Upper lobe of left lung (tissue), 6 donors: ENCODE data around the gene RBBP5. TPM values are rescaled to one million over a fixed set of nuclear protein-coding genes. Genes with fewer than 3 reads are reported as not detected.

Source experiments
- ATAC-seq, 2 donors: fragments of 200-7000 bp; cut with Tn5 transposase; one replicate each; pipeline ENCODE4 v1.9.1; 2022; ENCODE audit warnings: mild to moderate bottlenecking in 2 of 2, moderate library complexity in 2 of 2; ENCODE audit not compliant: low FRiP score in 2 of 2
- DNase-seq, 2 donors: peaks; one replicate each; pipeline ENCODE4 v3.0.0-alpha.2; 2019 to 2020
- H3K27ac ChIP-seq, 4 donors: fragments of 200-600 bp; sonication (generic); one replicate each; pipeline ENCODE4 v1.5.1; 2016 to 2019
- H3K27me3 ChIP-seq, 4 donors: fragments of 200-600 bp; sonication (generic); one replicate each; pipeline ENCODE4 v1.5.1; 2017 to 2019
- H3K36me3 ChIP-seq, 4 donors: fragments of 200-600 bp; sonication (generic); one replicate each; pipeline ENCODE4 v1.5.1; 2016 to 2019
- H3K4me1 ChIP-seq, 4 donors: fragments of 200-600 bp; sonication (generic); one replicate each; pipeline ENCODE4 v1.5.1; 2018 to 2019
- H3K4me3 ChIP-seq, 4 donors: fragments of 200-600 bp; sonication (generic); one replicate each; pipeline ENCODE4 v1.5.1; 2017 to 2019; ENCODE audit warnings: mild to moderate bottlenecking in 2 of 4, moderate library complexity in 1 of 4
- H3K9me3 ChIP-seq, 4 donors: fragments of 200-600 bp; sonication (generic); one replicate each; pipeline ENCODE4 v1.5.1; 2018 to 2019
- EP300 ChIP-seq, 4 donors: sonication (generic); formaldehyde crosslinking; IDR thresholded peaks; one replicate each; pipeline ENCODE4 v1.5.1; 2017; ENCODE audit warnings: antibody characterized with exemption in 4 of 4, control low read depth in 2 of 4
- POLR2A ChIP-seq, 4 donors: fragments of 450-650 bp; IDR thresholded peaks; one replicate each; pipeline ENCODE4 v1.5.1; 2016 to 2017; ENCODE audit warnings: antibody characterized with exemption in 4 of 4, mild to moderate bottlenecking in 2 of 4
- POLR2AphosphoS5 ChIP-seq, 2 donors: sonication (generic); formaldehyde crosslinking; IDR thresholded peaks; one replicate each; pipeline ENCODE4 v1.5.1; 2017; ENCODE audit warnings: antibody characterized with exemption in 2 of 2
- whole genome bisulfite sequencing, 2 donors: methylation state at CpG; one replicate each; pipeline ENCODE4 v1.1.5; 2017 to 2018; 5-methylcytosine and 5-hydroxymethylcytosine counted together
- total RNA-seq, 6 donors: library from RNA; depleted of rRNA in 4 of 6; stranded (reverse); fragments of >200 nt in 4 of 6; gene quantifications; one replicate each; pipeline versions ENCODE4 v1.1.0 to v1.2.1, GENCODE V29; 2016 to 2021
- TF ChIP-seq, protein P1 (sequence below), 6 experiments: fragments of 450-650 bp in 4 of 6; fragments of 200-600 bp in 2 of 6; sonication (generic) in 2 of 6; IDR thresholded peaks; one replicate each; pipeline ENCODE4 v1.5.1; 2016 to 2019; ENCODE audit warnings: antibody characterized with exemption in 6 of 6
- donor health status: DM: no; HTN: no; CAD: no; lungs with moderate emphysema.
- donor health status: DM: no; HTN: yes; CAD: no; lungs with severe emphysema.

Gene RBBP5
- total RNA-seq, 6 donors from 2014 or later, result 7.3 to 19.3 (median 14.1) TPM

DNA sequence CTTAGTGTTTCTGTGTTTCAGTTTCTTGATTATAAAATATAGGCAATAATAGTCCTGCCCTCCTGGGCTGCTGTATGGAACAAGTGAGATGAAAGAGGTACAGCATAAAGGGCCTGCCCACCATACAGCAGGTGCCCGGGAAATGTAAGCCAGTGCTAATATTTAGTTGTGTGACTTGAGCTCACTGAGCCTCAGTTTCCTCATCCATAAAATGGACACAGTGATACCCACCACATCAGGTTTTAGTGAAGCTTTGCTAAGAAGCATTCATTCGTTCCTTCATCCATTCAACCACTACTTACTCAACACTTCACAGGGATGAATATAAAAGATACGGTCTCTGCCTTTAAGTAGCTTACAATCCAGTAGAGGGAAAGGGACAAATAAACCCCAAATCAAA is 58.9 kb downstream of the RBBP5 start:
- 88 to 96% methylated on average over 3 of the region's 3 CpGs for WGBS, 2 donors

DNA sequence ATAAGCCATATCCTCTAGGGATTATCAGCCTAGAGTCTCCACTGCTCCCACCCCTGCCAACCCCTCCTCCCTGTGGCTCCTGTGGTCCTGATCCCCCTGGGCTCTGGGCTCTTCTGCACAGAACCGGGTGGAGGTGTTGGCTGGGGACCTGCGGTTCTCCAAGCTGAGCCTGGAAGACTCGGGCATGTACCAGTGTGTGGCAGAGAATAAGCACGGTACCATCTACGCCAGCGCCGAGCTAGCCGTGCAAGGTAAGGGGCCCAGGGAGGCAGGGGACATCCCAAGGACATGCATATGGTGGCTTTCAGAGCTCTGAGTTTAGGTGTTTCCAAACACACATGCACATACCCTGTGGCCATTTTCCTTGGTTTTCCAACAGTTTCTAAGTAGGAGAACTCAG is 59.5 kb downstream of the RBBP5 start:
- TF ChIP-seq POLR2AphosphoS5 (IDR thresholded peaks at IDR 0.05) (no peak), EP300 (IDR thresholded peaks at IDR 0.05) (no peak), POLR2A (IDR thresholded peaks at IDR 0.05) (no peak)
- TF ChIP-seq, protein P1, sequence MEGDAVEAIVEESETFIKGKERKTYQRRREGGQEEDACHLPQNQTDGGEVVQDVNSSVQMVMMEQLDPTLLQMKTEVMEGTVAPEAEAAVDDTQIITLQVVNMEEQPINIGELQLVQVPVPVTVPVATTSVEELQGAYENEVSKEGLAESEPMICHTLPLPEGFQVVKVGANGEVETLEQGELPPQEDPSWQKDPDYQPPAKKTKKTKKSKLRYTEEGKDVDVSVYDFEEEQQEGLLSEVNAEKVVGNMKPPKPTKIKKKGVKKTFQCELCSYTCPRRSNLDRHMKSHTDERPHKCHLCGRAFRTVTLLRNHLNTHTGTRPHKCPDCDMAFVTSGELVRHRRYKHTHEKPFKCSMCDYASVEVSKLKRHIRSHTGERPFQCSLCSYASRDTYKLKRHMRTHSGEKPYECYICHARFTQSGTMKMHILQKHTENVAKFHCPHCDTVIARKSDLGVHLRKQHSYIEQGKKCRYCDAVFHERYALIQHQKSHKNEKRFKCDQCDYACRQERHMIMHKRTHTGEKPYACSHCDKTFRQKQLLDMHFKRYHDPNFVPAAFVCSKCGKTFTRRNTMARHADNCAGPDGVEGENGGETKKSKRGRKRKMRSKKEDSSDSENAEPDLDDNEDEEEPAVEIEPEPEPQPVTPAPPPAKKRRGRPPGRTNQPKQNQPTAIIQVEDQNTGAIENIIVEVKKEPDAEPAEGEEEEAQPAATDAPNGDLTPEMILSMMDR (IDR thresholded peaks at IDR 0.05), result no peak
- no peak for DNase-seq
- no peak for ATAC-seq
- Histone ChIP-seq H3K36me3 (no peaks in the 10 kb centered on the region), H3K9me3 (no peaks in the 10 kb centered on the region), H3K4me1 (peaks cover 0 to 7% (median 6%) of the 10 kb centered on the region in 4 donors), H3K4me3 (no peak overlapping the region), H3K27ac (no peak overlapping the region), H3K27me3 (no peaks in the 10 kb centered on the region)
- 97% methylated on average over 7 to 8 of the region's 8 CpGs for WGBS, 2 donors

More for the DNA sequence above, 58.9 kb downstream of the RBBP5 start:
- no peak for TF ChIP-seq EP300 (IDR thresholded peaks at IDR 0.05)
- no peak for TF ChIP-seq POLR2A (IDR thresholded peaks at IDR 0.05)
- TF ChIP-seq, protein P1 (IDR thresholded peaks at IDR 0.05), result no peak
- no peak for TF ChIP-seq POLR2AphosphoS5 (IDR thresholded peaks at IDR 0.05)
- no peaks in the 10 kb centered on the region for H3K27me3 ChIP-seq
- H3K36me3 ChIP-seq, result no peaks in the 10 kb centered on the region
- ATAC-seq (no peak), DNase-seq (no peak)
- no peaks in the 10 kb centered on the region for H3K9me3 ChIP-seq
- H3K4me3 ChIP-seq, result no peak overlapping the region
- no peak overlapping the region for H3K27ac ChIP-seq
- peaks cover 0 to 7% (median 6%) of the 10 kb centered on the region in 4 donors for H3K4me1 ChIP-seq

- Histone ChIP-seq H3K9me3 (no peaks in the 10 kb centered on the region), H3K4me3 (no peak overlapping the region), H3K4me1 (peaks cover 0 to 7% (median 6%) of the 10 kb centered on the region in 4 donors), H3K27me3 (no peaks in the 10 kb centered on the region), H3K27ac (no peak overlapping the region), H3K36me3 (no peaks in the 10 kb centered on the region)
- DNase-seq (peak in 1 of 2 donors; percentile 54), ATAC-seq (peak; percentile 61 to 70)
- WGBS, 2 donors, result 2 to 34% methylated on average over 4 to 13 of the region's 13 CpGs
- TF ChIP-seq POLR2A (IDR thresholded peaks at IDR 0.05) (no peak), POLR2AphosphoS5 (IDR thresholded peaks at IDR 0.05) (no peak), EP300 (IDR thresholded peaks at IDR 0.05) (no peak)
- TF ChIP-seq, protein P1 (IDR thresholded peaks at IDR 0.05), result peak; percentile 55 to 80 (median 70)
Measured at GRCh38 chr1:205061665-205062069, 60.1 kb downstream of the RBBP5 start.

GRCh38 chr1:205061227-205061626 is 60.6 kb downstream of the RBBP5 start:
- Histone ChIP-seq H3K36me3 (no peaks in the 10 kb centered on the region), H3K4me1 (peaks cover 0 to 7% (median 6%) of the 10 kb centered on the region in 4 donors), H3K27me3 (no peaks in the 10 kb centered on the region), H3K27ac (no peak overlapping the region), H3K9me3 (no peaks in the 10 kb centered on the region), H3K4me3 (no peak overlapping the region)
- TF ChIP-seq POLR2A (IDR thresholded peaks at IDR 0.05) (no peak), EP300 (IDR thresholded peaks at IDR 0.05) (no peak), POLR2AphosphoS5 (IDR thresholded peaks at IDR 0.05) (no peak)
- TF ChIP-seq, protein P1 (IDR thresholded peaks at IDR 0.05), result no peak
- 79 to 92% methylated on average over 8 to 13 of the region's 14 CpGs for WGBS, 2 donors
- ATAC-seq (peak in 1 of 2 donors; percentile 7), DNase-seq (no peak)

- Histone ChIP-seq H3K4me3 (no peak overlapping the region), H3K27ac (no peak overlapping the region), H3K4me1 (peaks cover 0 to 7% (median 6%) of the 10 kb centered on the region in 4 donors), H3K9me3 (no peaks in the 10 kb centered on the region), H3K27me3 (no peaks in the 10 kb centered on the region), H3K36me3 (no peaks in the 10 kb centered on the region)
- no peak for ATAC-seq
- 83 to 93% methylated on average over 8 to 10 of the region's 10 CpGs for WGBS, 2 donors
- no peak for DNase-seq
- TF ChIP-seq, protein P1 (IDR thresholded peaks at IDR 0.05), result no peak
- TF ChIP-seq EP300 (IDR thresholded peaks at IDR 0.05) (no peak), POLR2AphosphoS5 (IDR thresholded peaks at IDR 0.05) (no peak), POLR2A (IDR thresholded peaks at IDR 0.05) (no peak)
Measured at GRCh38 chr1:205060746-205061145, 61.0 kb downstream of the RBBP5 start.
